ENCODE measurements around the gene HNRNPC. TPM values are rescaled to one million over a fixed set of nuclear protein-coding genes. Genes with fewer than 3 reads are reported as not detected.

Gene HNRNPC
- total and polyA plus RNA-seq, 5 donors from 2014 or later, result 582 to 840 (median 791) TPM

DNA sequence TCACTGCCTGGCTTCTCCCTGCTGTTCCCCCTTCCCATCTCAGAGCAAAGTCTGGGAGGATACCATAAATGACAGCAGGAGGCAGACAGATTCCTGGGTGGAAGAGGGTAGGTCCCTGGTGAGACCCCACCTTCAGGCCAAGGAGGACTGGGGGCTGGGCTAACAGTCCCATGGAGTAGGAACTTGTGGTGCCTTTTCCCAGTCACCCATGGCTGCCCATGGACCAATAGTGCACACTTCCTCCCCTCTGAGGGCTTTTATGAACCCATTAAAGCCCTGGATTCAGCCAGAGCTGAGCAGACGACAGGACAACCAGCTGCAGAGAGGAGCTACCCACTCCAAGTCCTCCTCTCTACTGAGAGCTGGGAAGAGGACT lies 76.8 kb downstream of the HNRNPC start:
- no peak for DNase-seq

GRCh38 chr14:21191809-21192446 lies 77.3 kb downstream of the HNRNPC start:
- DNase-seq, result peak; percentile 49 to 87 (median 57)
- peaks cover 3 to 26% (median 10%) of the 10 kb centered on the region in 4 donors for H3K4me1 Mint-ChIP-seq
- H3K27ac ChIP-seq (ENCODE audit: insufficient read depth, low read length, poor library complexity, severe bottlenecking), result no peak overlapping the region
- no peak overlapping the region for H3K27ac Mint-ChIP-seq
- H3K4me3 ChIP-seq (ENCODE audit: low read depth, low read length), result peak overlapping the region; percentile 53
- peak overlapping the region; percentile 54 to 83 (median 76) for H3K4me3 Mint-ChIP-seq
- peaks cover 12% of the 10 kb centered on the region for H3K4me1 ChIP-seq (ENCODE audit: control insufficient read depth, insufficient read depth, low read length, poor library complexity, severe bottlenecking)
- peak; percentile 90 to 92 for ATAC-seq (ENCODE audit: low read depth in 2 of 2)
- H3K27me3 Mint-ChIP-seq, result no peaks in the 10 kb centered on the region
- no peaks in the 10 kb centered on the region for H3K36me3 Mint-ChIP-seq
- no peaks in the 10 kb centered on the region for H3K36me3 ChIP-seq (ENCODE audit: control insufficient read depth, insufficient read depth, low read length)
- no peaks in the 10 kb centered on the region for H3K9me3 ChIP-seq (ENCODE audit: control insufficient read depth in 2 of 2, low read length in 2 of 2)
- H3K9me3 Mint-ChIP-seq, result no peaks in the 10 kb centered on the region
- no peaks in the 10 kb centered on the region for H3K27me3 ChIP-seq (ENCODE audit: control insufficient read depth, insufficient read depth, low read length)

More for the DNA sequence above, 76.8 kb downstream of the HNRNPC start:
- no peaks in the 10 kb centered on the region for H3K27me3 ChIP-seq (ENCODE audit: control insufficient read depth, insufficient read depth, low read length)
- no peaks in the 10 kb centered on the region for H3K36me3 ChIP-seq (ENCODE audit: control insufficient read depth, insufficient read depth, low read length)
- H3K4me3 ChIP-seq (ENCODE audit: low read depth, low read length), result no peak overlapping the region
- H3K9me3 Mint-ChIP-seq, result no peaks in the 10 kb centered on the region
- no peak for ATAC-seq (ENCODE audit: low read depth in 2 of 2)
- peaks cover 12% of the 10 kb centered on the region for H3K4me1 ChIP-seq (ENCODE audit: control insufficient read depth, insufficient read depth, low read length, poor library complexity, severe bottlenecking)
- H3K4me1 Mint-ChIP-seq, result peaks cover 3 to 26% (median 10%) of the 10 kb centered on the region in 4 donors
- H3K4me3 Mint-ChIP-seq, result peak overlapping the region; percentile 52 to 83 (median 68)
- H3K27me3 Mint-ChIP-seq, result no peaks in the 10 kb centered on the region
- no peak overlapping the region for H3K27ac ChIP-seq (ENCODE audit: insufficient read depth, low read length, poor library complexity, severe bottlenecking)
- peak overlapping the region in 1 of 3 donors; percentile 14 for H3K27ac Mint-ChIP-seq
- no peaks in the 10 kb centered on the region for H3K9me3 ChIP-seq (ENCODE audit: control insufficient read depth in 2 of 2, low read length in 2 of 2)
- no peaks in the 10 kb centered on the region for H3K36me3 Mint-ChIP-seq

DNA sequence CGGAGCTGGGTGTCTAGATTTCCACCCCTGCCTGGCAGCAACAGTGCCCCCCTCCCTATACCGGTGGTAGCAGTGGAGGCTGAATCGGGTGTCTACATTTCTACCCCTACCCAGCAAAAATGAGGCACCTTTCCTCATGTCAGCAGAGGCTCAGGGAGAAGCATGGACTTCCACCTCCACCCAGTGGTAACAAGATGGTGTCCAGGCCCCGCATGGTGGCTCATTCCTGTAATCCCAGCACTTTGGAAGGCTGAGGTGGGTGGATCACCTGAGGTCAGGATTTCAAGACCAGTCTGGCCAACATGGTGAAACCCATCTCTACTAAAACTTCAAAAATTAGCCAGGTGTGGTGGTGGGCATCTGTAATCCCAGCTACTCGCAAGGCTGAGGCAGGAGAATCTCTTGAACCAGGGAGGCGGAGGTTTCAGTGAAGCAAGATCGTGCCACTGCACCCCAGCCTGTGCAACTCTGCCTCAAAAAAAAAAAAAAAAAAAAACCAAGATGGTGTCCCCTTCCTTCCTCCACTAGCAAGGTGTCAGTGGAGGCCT lies 77.9 kb downstream of the HNRNPC start:
- Mint-ChIP-seq H3K4me1 (peaks cover 3 to 26% (median 10%) of the 10 kb centered on the region in 4 donors), H3K27ac (peak overlapping the region in 1 of 3 donors; percentile 5), H3K9me3 (no peaks in the 10 kb centered on the region), H3K4me3 (peak overlapping the region; percentile 54 to 83 (median 76)), H3K36me3 (no peaks in the 10 kb centered on the region), H3K27me3 (no peaks in the 10 kb centered on the region)
- ATAC-seq (ENCODE audit: low read depth in 2 of 2) (no peak), DNase-seq (no peak)
- Histone ChIP-seq H3K27ac (ENCODE audit: insufficient read depth, low read length, poor library complexity, severe bottlenecking) (no peak overlapping the region), H3K27me3 (ENCODE audit: control insufficient read depth, insufficient read depth, low read length) (no peaks in the 10 kb centered on the region), H3K9me3 (ENCODE audit: control insufficient read depth in 2 of 2, low read length in 2 of 2) (no peaks in the 10 kb centered on the region), H3K4me1 (ENCODE audit: control insufficient read depth, insufficient read depth, low read length, poor library complexity, severe bottlenecking) (peaks cover 12% of the 10 kb centered on the region), H3K36me3 (ENCODE audit: control insufficient read depth, insufficient read depth, low read length) (no peaks in the 10 kb centered on the region), H3K4me3 (ENCODE audit: low read depth, low read length) (peak overlapping the region; percentile 53)

DNA sequence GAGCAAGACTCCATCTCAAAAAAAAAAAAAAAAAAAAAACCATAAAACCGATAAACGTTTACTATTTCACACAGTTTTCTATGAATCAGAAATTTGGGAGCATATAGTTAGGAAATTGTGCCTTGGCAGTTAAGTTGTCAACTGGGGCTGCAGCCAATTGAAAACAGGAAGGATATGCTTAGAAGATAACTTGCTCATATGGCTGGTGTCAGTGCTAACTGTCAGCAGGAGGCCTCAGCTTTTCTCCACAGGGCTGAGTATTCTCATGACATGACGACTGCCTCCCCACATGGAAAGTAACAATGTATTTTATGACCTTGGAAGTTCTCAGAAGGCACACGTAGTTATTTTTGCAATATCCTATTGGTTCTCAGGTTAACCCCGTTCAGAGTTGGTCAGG lies 83.8 kb downstream of the HNRNPC start:
- H3K27ac Mint-ChIP-seq, result no peak overlapping the region
- H3K27ac ChIP-seq (ENCODE audit: insufficient read depth, low read length, poor library complexity, severe bottlenecking), result no peak overlapping the region
- no peak for DNase-seq
- H3K9me3 ChIP-seq (ENCODE audit: control insufficient read depth in 2 of 2, low read length in 2 of 2), result peaks cover 3 to 8% of the 10 kb centered on the region in 2 experiments
- H3K27me3 ChIP-seq (ENCODE audit: control insufficient read depth, insufficient read depth, low read length), result peaks cover 13% of the 10 kb centered on the region
- peaks cover 19% of the 10 kb centered on the region for H3K27me3 Mint-ChIP-seq
- H3K36me3 ChIP-seq (ENCODE audit: control insufficient read depth, insufficient read depth, low read length), result no peaks in the 10 kb centered on the region
- H3K4me1 ChIP-seq (ENCODE audit: control insufficient read depth, insufficient read depth, low read length, poor library complexity, severe bottlenecking), result no peaks in the 10 kb centered on the region
- no peak overlapping the region for H3K4me3 Mint-ChIP-seq
- H3K36me3 Mint-ChIP-seq, result no peaks in the 10 kb centered on the region
- ATAC-seq (ENCODE audit: low read depth in 2 of 2), result no peak
- H3K9me3 Mint-ChIP-seq, result peaks cover 0 to 6% (median 3%) of the 10 kb centered on the region in 7 donors
- H3K4me3 ChIP-seq (ENCODE audit: low read depth, low read length), result no peak overlapping the region
- H3K4me1 Mint-ChIP-seq, result no peaks in the 10 kb centered on the region

DNA sequence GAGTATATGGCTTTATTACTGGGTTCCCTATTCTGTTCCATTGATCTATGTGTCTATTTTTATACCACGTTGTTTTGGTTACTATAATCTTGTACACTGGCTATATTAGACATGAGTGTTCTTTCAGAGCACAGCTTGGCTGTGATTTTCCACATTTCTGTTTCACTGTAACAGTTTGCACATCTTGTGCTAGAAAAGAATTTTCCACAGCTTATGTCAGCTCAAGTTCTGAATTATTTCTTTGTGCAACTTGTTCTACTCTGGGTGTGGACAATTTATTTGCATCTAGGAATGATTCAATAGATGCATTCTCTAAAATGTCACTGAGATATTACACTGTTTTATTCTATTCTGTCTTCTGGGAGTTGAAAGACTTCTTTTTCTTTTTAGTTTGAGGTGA lies 85.0 kb downstream of the HNRNPC start:
- no peak overlapping the region for H3K27ac ChIP-seq (ENCODE audit: insufficient read depth, low read length, poor library complexity, severe bottlenecking)
- DNase-seq (no peak), ATAC-seq (ENCODE audit: low read depth in 2 of 2) (no peak)
- no peak overlapping the region for H3K4me3 ChIP-seq (ENCODE audit: low read depth, low read length)
- no peaks in the 10 kb centered on the region for H3K36me3 ChIP-seq (ENCODE audit: control insufficient read depth, insufficient read depth, low read length)
- H3K4me3 Mint-ChIP-seq, result no peak overlapping the region
- H3K36me3 Mint-ChIP-seq, result no peaks in the 10 kb centered on the region
- H3K27me3 ChIP-seq (ENCODE audit: control insufficient read depth, insufficient read depth, low read length), result peaks cover 13% of the 10 kb centered on the region
- H3K27ac Mint-ChIP-seq, result no peak overlapping the region
- peaks cover 27% of the 10 kb centered on the region for H3K27me3 Mint-ChIP-seq
- H3K9me3 ChIP-seq (ENCODE audit: control insufficient read depth in 2 of 2, low read length in 2 of 2), result peaks cover 3 to 8% of the 10 kb centered on the region in 2 experiments
- no peaks in the 10 kb centered on the region for H3K4me1 ChIP-seq (ENCODE audit: control insufficient read depth, insufficient read depth, low read length, poor library complexity, severe bottlenecking)
- no peaks in the 10 kb centered on the region for H3K4me1 Mint-ChIP-seq
- peaks cover 0 to 7% (median 3%) of the 10 kb centered on the region in 7 donors for H3K9me3 Mint-ChIP-seq

GRCh38 chr14:21182166-21182565 lies 87.1 kb downstream of the HNRNPC start:
- no peak overlapping the region for H3K27ac ChIP-seq (ENCODE audit: insufficient read depth, low read length, poor library complexity, severe bottlenecking)
- H3K9me3 ChIP-seq (ENCODE audit: control insufficient read depth in 2 of 2, low read length in 2 of 2), result peaks cover 3 to 8% of the 10 kb centered on the region in 2 experiments
- Mint-ChIP-seq H3K27me3 (peaks cover 38% of the 10 kb centered on the region), H3K36me3 (no peaks in the 10 kb centered on the region), H3K27ac (no peak overlapping the region), H3K9me3 (peaks cover 0 to 7% (median 4%) of the 10 kb centered on the region in 7 donors), H3K4me1 (no peaks in the 10 kb centered on the region), H3K4me3 (no peak overlapping the region)
- H3K4me3 ChIP-seq (ENCODE audit: low read depth, low read length), result no peak overlapping the region
- H3K4me1 ChIP-seq (ENCODE audit: control insufficient read depth, insufficient read depth, low read length, poor library complexity, severe bottlenecking), result no peaks in the 10 kb centered on the region
- ATAC-seq (ENCODE audit: low read depth in 2 of 2) (no peak), DNase-seq (no peak)
- H3K27me3 ChIP-seq (ENCODE audit: control insufficient read depth, insufficient read depth, low read length), result peaks cover 13% of the 10 kb centered on the region
- no peaks in the 10 kb centered on the region for H3K36me3 ChIP-seq (ENCODE audit: control insufficient read depth, insufficient read depth, low read length)

DNA sequence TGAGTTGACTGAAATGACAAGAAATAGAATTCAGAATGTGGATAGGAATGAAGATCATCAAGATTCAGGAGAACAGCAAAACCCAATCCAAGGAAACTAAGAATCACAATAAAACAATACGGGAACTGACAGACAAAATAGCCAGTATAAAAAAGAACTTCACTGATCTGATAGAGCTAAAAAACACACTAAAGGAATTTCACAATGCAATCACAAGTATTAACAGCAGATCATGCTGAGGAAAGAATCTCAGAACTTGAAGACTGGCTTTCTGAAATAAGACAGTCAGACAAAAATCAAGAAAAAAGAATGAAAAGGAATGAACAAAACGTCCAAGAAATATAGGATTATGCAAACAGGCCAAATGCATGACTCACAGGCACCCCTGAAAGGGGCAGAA lies 98.1 kb downstream of the HNRNPC start:
- DNase-seq, result no peak

DNA sequence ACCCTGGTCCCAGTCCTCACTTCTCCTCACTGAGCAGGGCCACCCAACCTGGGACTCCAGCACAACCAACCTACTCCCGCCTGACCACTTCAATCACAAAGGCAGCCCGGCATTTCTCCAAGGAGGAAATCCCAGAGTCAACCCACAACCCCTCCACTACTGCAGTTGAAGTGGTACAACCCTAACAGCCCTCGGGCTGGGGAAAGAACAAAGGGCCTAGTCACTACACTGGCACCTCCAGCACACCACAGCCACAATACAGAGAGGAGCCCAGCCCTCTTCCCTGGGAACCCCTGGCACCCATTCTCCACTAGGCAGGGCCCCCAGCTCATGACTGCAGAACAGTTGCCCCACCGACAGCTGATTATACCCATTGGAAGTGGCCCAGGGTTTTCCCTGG lies 99.7 kb downstream of the HNRNPC start:
- ATAC-seq (ENCODE audit: low read depth in 2 of 2) (no peak), DNase-seq (no peak)
- no peaks in the 10 kb centered on the region for H3K4me1 ChIP-seq (ENCODE audit: control insufficient read depth, insufficient read depth, low read length, poor library complexity, severe bottlenecking)
- no peak overlapping the region for H3K27ac ChIP-seq (ENCODE audit: insufficient read depth, low read length, poor library complexity, severe bottlenecking)
- peaks cover 20% of the 10 kb centered on the region for H3K27me3 ChIP-seq (ENCODE audit: control insufficient read depth, insufficient read depth, low read length)
- H3K9me3 ChIP-seq (ENCODE audit: control insufficient read depth in 2 of 2, low read length in 2 of 2), result no peaks in the 10 kb centered on the region
- Mint-ChIP-seq H3K4me1 (no peaks in the 10 kb centered on the region), H3K27ac (no peak overlapping the region), H3K27me3 (peaks cover 60% of the 10 kb centered on the region), H3K36me3 (no peaks in the 10 kb centered on the region), H3K9me3 (peaks cover 0 to 7% (median 0%) of the 10 kb centered on the region in 7 donors), H3K4me3 (no peak overlapping the region)
- H3K36me3 ChIP-seq (ENCODE audit: control insufficient read depth, insufficient read depth, low read length), result no peaks in the 10 kb centered on the region
- H3K4me3 ChIP-seq (ENCODE audit: low read depth, low read length), result no peak overlapping the region

More for the DNA sequence above, 98.1 kb downstream of the HNRNPC start:
- Mint-ChIP-seq H3K27ac (no peak overlapping the region), H3K27me3 (peaks cover 63% of the 10 kb centered on the region), H3K4me1 (no peaks in the 10 kb centered on the region), H3K4me3 (no peak overlapping the region), H3K36me3 (no peaks in the 10 kb centered on the region), H3K9me3 (peaks cover 0 to 7% (median 0%) of the 10 kb centered on the region in 7 donors)
- Histone ChIP-seq H3K36me3 (ENCODE audit: control insufficient read depth, insufficient read depth, low read length) (no peaks in the 10 kb centered on the region), H3K4me3 (ENCODE audit: low read depth, low read length) (no peak overlapping the region), H3K4me1 (ENCODE audit: control insufficient read depth, insufficient read depth, low read length, poor library complexity, severe bottlenecking) (no peaks in the 10 kb centered on the region), H3K27ac (ENCODE audit: insufficient read depth, low read length, poor library complexity, severe bottlenecking) (no peak overlapping the region), H3K9me3 (ENCODE audit: control insufficient read depth in 2 of 2, low read length in 2 of 2) (no peaks in the 10 kb centered on the region), H3K27me3 (ENCODE audit: control insufficient read depth, insufficient read depth, low read length) (peaks cover 17% of the 10 kb centered on the region)
- ATAC-seq (ENCODE audit: low read depth in 2 of 2), result no peak

Data from CD4-positive, CD25-positive, alpha-beta regulatory T cell (primary cell).